ENCODE measurements around the gene SLC16A6. TPM values are rescaled to one million over a fixed set of nuclear protein-coding genes. Genes with fewer than 3 reads are reported as not detected.
"Not testable (repeated sequence)": the region's sequence is repeated elsewhere in the genome, so short reads cannot be mapped to it uniquely, and the experiment has no call there.

Gene SLC16A6
- polyA plus RNA-seq, 1 donor from 2014 or later = 15.6 TPM

DNA sequence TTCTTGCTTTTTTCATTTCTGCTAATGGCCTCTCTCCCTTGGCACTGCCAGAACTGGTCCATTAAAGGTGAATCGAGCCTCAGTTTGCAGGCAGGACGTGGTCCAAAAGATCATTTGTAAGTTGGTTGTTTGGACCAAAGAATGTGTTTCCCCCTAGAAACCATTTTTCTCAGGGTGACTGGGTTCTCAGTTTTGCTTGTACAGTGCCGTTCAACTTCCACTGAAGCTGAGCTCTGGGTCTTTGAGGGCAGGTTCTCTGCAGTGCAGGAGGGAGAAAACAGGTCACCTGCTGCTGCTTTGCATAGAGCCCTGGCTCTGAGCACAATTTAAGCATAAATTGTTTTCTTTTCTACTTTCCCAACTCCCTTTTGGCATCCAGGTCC lies 52.1 kb downstream of the SLC16A6 start:
- no peak overlapping the region for H2AFZ ChIP-seq (ENCODE audit: low read depth, low read length)
- no peaks in the 10 kb centered on the region for H4K20me1 ChIP-seq (ENCODE audit: insufficient read depth)
- H3K79me2 ChIP-seq (replicated peaks; ENCODE audit: insufficient read depth, low read length) = no peaks in the 10 kb centered on the region
- no peaks in the 10 kb centered on the region for H3F3A ChIP-seq (ENCODE audit: insufficient read depth, low read length, poor library complexity, severe bottlenecking)
- H3K9me3 ChIP-seq (ENCODE audit: low read length) = no peaks in the 10 kb centered on the region
- TF ChIP-seq EP300 (conservative IDR thresholded peaks at IDR 0.05; ENCODE audit: poor library complexity, severe bottlenecking) (no peak), TAF1 (IDR thresholded peaks at IDR 0.05; ENCODE audit: low read depth) (no peak), POLR2AphosphoS5 (IDR thresholded peaks at IDR 0.05) (no peak), REST (IDR thresholded peaks at IDR 0.05; ENCODE audit: borderline replicate concordance) (no peak), CTCF (IDR thresholded peaks at IDR 0.05; ENCODE audit: poor library complexity, severe bottlenecking) (no peak), EZH2 (IDR thresholded peaks at IDR 0.05; ENCODE audit: borderline replicate concordance, insufficient read depth, low read length, poor library complexity, severe bottlenecking) (no peak)
- no peaks in the 10 kb centered on the region for H3K27me3 ChIP-seq (ENCODE audit: insufficient read depth, low read depth, low read length)
- H3K4me3 ChIP-seq (ENCODE audit: low read length) = no peak overlapping the region
- H3K27ac ChIP-seq (ENCODE audit: low read length) = no peak overlapping the region
- H3K4me2 ChIP-seq (ENCODE audit: low read length) = no peak overlapping the region
- H3K9ac ChIP-seq (ENCODE audit: low read length) = no peak overlapping the region
- H3K9me2 ChIP-seq (ENCODE audit: insufficient read depth, low read length) = no peaks in the 10 kb centered on the region
- no peaks in the 10 kb centered on the region for H3K36me3 ChIP-seq (ENCODE audit: insufficient read depth, low read length)

DNA sequence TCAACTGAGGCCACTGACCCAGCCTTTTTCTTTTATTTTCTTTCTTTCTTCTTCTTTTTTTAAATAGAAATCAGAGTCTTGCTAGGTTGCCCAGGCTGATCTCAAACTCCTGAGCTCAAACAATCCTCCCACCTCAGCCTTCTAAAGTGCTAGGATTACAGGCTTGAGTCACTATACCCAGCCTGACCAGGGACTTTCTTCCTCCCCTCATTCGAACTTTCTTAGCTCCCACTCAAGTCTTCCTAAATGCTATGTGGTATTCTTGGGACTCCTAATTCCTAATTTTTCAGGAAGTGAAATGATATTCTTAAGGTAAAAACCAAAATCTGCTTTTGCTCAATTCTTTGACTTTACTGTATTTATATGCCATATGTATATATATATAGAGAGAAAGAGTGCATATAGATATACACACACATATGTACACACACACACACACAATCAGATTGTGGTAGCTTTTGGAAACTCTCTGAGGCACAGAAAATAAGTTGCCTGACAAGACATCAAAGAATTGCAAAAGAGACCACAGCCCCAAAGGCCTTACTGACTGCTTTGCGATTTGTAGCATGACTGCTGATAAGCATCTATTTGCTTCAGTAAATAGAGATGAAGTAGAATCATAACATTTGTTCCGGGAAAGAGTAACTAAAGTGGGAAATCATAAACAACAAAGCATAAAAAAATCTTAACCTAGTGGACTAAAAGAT lies 52.6 kb downstream of the SLC16A6 start:
- Histone ChIP-seq H3K9ac (ENCODE audit: low read length) (no peak overlapping the region), H3K9me2 (ENCODE audit: insufficient read depth, low read length) (no peaks in the 10 kb centered on the region), H3K27me3 (ENCODE audit: insufficient read depth, low read depth, low read length) (no peaks in the 10 kb centered on the region), H3K27ac (ENCODE audit: low read length) (no peak overlapping the region), H3K9me3 (ENCODE audit: low read length) (no peaks in the 10 kb centered on the region), H3K79me2 (replicated peaks; ENCODE audit: insufficient read depth, low read length) (no peaks in the 10 kb centered on the region), H2AFZ (ENCODE audit: low read depth, low read length) (no peak overlapping the region), H3K4me3 (ENCODE audit: low read length) (no peak overlapping the region), H3F3A (ENCODE audit: insufficient read depth, low read length, poor library complexity, severe bottlenecking) (no peaks in the 10 kb centered on the region), H4K20me1 (ENCODE audit: insufficient read depth) (no peaks in the 10 kb centered on the region), H3K4me2 (ENCODE audit: low read length) (no peak overlapping the region), H3K36me3 (ENCODE audit: insufficient read depth, low read length) (no peaks in the 10 kb centered on the region)
- TF ChIP-seq POLR2AphosphoS5 (IDR thresholded peaks at IDR 0.05) (no peak), CTCF (IDR thresholded peaks at IDR 0.05; ENCODE audit: poor library complexity, severe bottlenecking) (no peak), EZH2 (IDR thresholded peaks at IDR 0.05; ENCODE audit: borderline replicate concordance, insufficient read depth, low read length, poor library complexity, severe bottlenecking) (no peak)

DNA sequence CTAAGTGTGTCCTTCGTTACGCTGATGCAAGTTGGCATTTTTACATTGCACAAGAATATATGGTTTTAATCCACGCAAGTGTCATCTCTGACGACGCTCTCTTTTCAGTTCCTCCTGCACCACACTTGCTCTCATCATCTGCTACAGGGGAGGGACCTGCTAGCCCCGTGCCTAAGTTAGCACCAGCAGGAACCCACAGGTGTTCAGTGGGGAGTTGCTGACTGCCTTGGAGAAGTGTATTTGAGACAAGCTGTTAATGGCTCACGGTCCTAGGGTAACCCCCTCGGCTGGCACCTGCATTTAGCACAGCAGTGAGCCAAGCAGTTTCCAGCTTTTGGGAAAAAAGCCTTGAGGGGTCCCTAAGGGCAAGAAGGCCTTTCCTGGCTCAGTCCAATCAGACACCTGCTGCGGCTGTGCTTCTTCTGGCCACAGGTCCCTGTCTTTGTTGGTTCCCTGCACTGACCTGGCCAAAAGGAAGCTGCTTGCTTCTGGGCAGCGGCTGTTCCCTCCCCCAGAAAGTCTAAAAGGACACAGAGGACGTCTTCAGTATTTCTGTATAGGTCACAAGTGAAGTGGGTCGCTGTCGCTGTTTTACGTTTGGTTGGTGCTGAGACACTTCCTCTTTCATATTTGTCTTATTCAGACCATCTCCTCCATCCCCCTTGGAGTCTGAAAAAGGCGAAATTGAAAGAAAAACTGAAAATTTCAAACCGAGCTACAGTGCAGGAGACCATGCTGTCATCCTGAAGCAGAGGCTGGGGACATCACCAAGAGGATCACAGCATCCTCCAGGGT lies 53.4 kb downstream of the SLC16A6 start:
- not testable (repeated sequence) for H3K4me3 ChIP-seq (ENCODE audit: low read length); H3K36me3 ChIP-seq (ENCODE audit: insufficient read depth, low read length); H3K9me2 ChIP-seq (ENCODE audit: insufficient read depth, low read length); H4K20me1 ChIP-seq (ENCODE audit: insufficient read depth); H3K27ac ChIP-seq (ENCODE audit: low read length); H3K27me3 ChIP-seq (ENCODE audit: insufficient read depth, low read depth, low read length); H3K79me2 ChIP-seq (replicated peaks; ENCODE audit: insufficient read depth, low read length); H3K9ac ChIP-seq (ENCODE audit: low read length); H2AFZ ChIP-seq (ENCODE audit: low read depth, low read length); H3F3A ChIP-seq (ENCODE audit: insufficient read depth, low read length, poor library complexity, severe bottlenecking); H3K4me2 ChIP-seq (ENCODE audit: low read length); H3K9me3 ChIP-seq (ENCODE audit: low read length)

- not testable (repeated sequence) for H3K79me2 ChIP-seq (replicated peaks; ENCODE audit: insufficient read depth, low read length); H3K27ac ChIP-seq (ENCODE audit: low read length); H3F3A ChIP-seq (ENCODE audit: insufficient read depth, low read length, poor library complexity, severe bottlenecking); H3K36me3 ChIP-seq (ENCODE audit: insufficient read depth, low read length); H3K9ac ChIP-seq (ENCODE audit: low read length); H4K20me1 ChIP-seq (ENCODE audit: insufficient read depth); H2AFZ ChIP-seq (ENCODE audit: low read depth, low read length); H3K4me2 ChIP-seq (ENCODE audit: low read length); H3K9me3 ChIP-seq (ENCODE audit: low read length); H3K9me2 ChIP-seq (ENCODE audit: insufficient read depth, low read length); H3K27me3 ChIP-seq (ENCODE audit: insufficient read depth, low read depth, low read length); H3K4me3 ChIP-seq (ENCODE audit: low read length)
Observed at GRCh38 chr17:68235336-68235791, 55.6 kb downstream of the SLC16A6 start.

Data from neural cell (in vitro differentiated cells).